Activated CD8-positive, alpha-beta T cell treated with anti-CD3 and anti-CD28 coated beads, Interleukin-2, amount 10 ng/mL, durations not matched to agents 7 days and 5 days (primary cell): ENCODE measurements around the gene TES. TPM values are rescaled to one million over a fixed set of nuclear protein-coding genes. Genes with fewer than 3 reads are reported as not detected.
A peak's percentile ranks its signal among the peaks of the same experiment; 100 is the strongest.

Source experiments
- ATAC-seq: fragments of 150-1000 bp; cut with Tn5 transposase; one replicate; pipeline ENCODE4 v1.10.0; 2021; ENCODE audit warnings: moderate library complexity
- CTCF ChIA-PET: fragments of 350-600 bp; sonication (Branson Sonifier 250); formaldehyde crosslinking; loops from one replicate; lab custom pipeline; 2021; ENCODE audit warnings: antibody characterized with exemption; lab: Charles Lee
- POLR2A ChIA-PET: fragments of 350-600 bp; sonication (Branson Sonifier 250); formaldehyde crosslinking; loops from one replicate; lab custom pipeline; 2021; ENCODE audit warnings: antibody characterized with exemption; lab: Charles Lee
- DNase-seq: peaks from one replicate; pipeline ENCODE4 v3.0.0-alpha.2; 2020
- H3K27ac Mint-ChIP-seq: one replicate; pipeline ENCODE4 v1.8.0; 2021; ENCODE audit warnings: mild to moderate bottlenecking, mixed read lengths
- H3K27me3 Mint-ChIP-seq: one replicate; pipeline ENCODE4 v1.8.0; 2021; ENCODE audit warnings: low read depth, mixed read lengths
- H3K36me3 Mint-ChIP-seq: one replicate; pipeline ENCODE4 v1.8.0; 2021; ENCODE audit warnings: low read depth, mixed read lengths
- H3K4me1 Mint-ChIP-seq: one replicate; pipeline ENCODE4 v1.8.0; 2021; ENCODE audit warnings: low read depth, mixed read lengths
- H3K4me3 Mint-ChIP-seq: one replicate; pipeline ENCODE4 v1.8.0; 2021; ENCODE audit warnings: mild to moderate bottlenecking, mixed read lengths
- H3K9me3 Mint-ChIP-seq: one replicate; pipeline ENCODE4 v1.8.0; 2022; ENCODE audit warnings: mixed read lengths; ENCODE audit not compliant: insufficient read depth
- total RNA-seq, 2 experiments: library from RNA; stranded (reverse); gene quantifications; one replicate each; pipeline ENCODE4 v1.2.3, GENCODE V29; 2021

TES gene
- total RNA-seq, 2 experiments from 2014 or later, result 110 to 112 TPM

DNA sequence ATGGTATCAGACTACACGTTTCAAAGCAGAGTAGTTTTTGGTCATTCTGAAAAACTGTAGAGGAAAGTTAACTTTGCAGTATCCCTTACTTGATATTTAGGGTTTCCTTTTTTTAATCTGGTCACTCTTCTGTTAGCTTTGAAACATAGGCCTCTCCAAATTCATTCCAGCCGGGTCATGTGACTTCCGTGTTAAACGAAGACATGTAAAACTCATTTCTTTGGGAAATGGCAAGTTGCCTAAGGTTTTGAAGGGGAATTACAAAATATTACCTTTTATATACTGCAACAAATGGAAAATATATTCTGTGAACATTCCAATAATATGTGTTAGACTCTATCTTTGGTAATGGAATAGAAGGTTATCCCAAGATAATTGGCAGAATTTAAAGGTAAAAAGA, 9.5 kb downstream of the TES start:
- ATAC-seq, result no peak
- Mint-ChIP-seq H3K4me1 (peaks cover 71% of the 10 kb centered on the region), H3K27ac (no peak overlapping the region), H3K36me3 (peaks cover 25% of the 10 kb centered on the region), H3K4me3 (no peak overlapping the region), H3K27me3 (no peaks in the 10 kb centered on the region), H3K9me3 (no peaks in the 10 kb centered on the region)
- DNase-seq, result no peak
- CTCF ChIA-PET, result interaction anchor here (1.1 to 4.1 kb wide), 5 partner anchors 10 to 78 kb away, joined by 3 to 21 read pairs (median 4); partner anchors contain the start of gene TES
- POLR2A ChIA-PET, result no interaction called here

DNA sequence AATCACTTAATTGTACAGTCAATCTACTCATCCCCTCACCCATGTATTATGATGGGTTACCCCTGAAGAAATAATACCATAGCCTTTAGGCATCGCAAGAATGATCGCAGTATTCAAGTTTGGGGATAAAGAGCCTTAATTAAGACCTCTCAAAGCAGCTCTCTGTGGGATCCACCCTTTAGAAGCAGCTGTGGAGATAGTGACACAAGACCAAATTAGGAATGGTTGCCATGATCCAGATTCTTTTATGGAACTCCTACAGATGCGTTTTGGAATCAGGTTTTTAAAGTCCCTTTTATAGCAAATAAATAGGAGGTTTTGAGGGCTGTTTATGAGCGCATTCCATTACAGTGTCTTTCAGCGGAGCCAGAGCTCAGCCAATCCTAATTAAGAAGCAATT, 12.2 kb downstream of the TES start:
- DNase-seq, result no peak
- ATAC-seq, result no peak
- H3K9me3 Mint-ChIP-seq, result no peaks in the 10 kb centered on the region
- no peak overlapping the region for H3K4me3 Mint-ChIP-seq
- ChIA-PET CTCF (interaction anchor here (1.2 to 4.8 kb wide), 3 partner anchors 10 to 13 kb away, joined by 3 to 29 read pairs (median 3); partner anchors contain the start of gene TES), POLR2A (no interaction called here)
- H3K27me3 Mint-ChIP-seq, result no peaks in the 10 kb centered on the region
- H3K36me3 Mint-ChIP-seq, result peaks cover 22% of the 10 kb centered on the region
- H3K27ac Mint-ChIP-seq, result no peak overlapping the region
- peaks cover 63% of the 10 kb centered on the region for H3K4me1 Mint-ChIP-seq

DNA sequence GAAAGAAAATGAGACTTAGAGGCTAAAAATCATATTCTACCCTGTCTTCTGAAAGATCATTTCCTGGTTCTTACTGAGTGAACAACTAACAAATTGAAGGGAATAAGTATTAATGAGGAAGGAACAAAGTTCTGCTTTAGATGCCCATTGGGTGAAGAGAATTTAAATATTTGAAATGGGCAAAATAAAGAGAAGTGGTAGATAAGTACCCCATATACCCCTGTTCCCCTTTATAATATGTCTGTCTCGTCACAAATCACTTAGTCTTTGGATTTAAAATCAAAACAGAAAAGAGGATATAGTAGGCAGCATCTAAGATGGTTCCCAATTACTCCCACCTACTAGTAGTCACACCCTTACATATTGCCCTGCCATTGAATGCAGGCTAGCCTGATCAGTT, 13.2 kb downstream of the TES start:
- ChIA-PET POLR2A (interaction anchor here (1.6 kb wide), 1 partner anchor 13 kb away, joined by 4 read pairs; no protein-coding TSS in a partner anchor), CTCF (interaction anchor here (1.1 to 4.8 kb wide), 4 partner anchors 9 to 13 kb away, joined by 3 to 29 read pairs (median 3); partner anchors contain the start of gene TES)
- no peak overlapping the region for H3K27ac Mint-ChIP-seq
- H3K36me3 Mint-ChIP-seq, result peaks cover 14% of the 10 kb centered on the region
- no peaks in the 10 kb centered on the region for H3K9me3 Mint-ChIP-seq
- no peaks in the 10 kb centered on the region for H3K27me3 Mint-ChIP-seq
- H3K4me1 Mint-ChIP-seq, result peaks cover 57% of the 10 kb centered on the region
- ATAC-seq, result no peak
- H3K4me3 Mint-ChIP-seq, result peak overlapping the region; percentile 47
- no peak for DNase-seq

DNA sequence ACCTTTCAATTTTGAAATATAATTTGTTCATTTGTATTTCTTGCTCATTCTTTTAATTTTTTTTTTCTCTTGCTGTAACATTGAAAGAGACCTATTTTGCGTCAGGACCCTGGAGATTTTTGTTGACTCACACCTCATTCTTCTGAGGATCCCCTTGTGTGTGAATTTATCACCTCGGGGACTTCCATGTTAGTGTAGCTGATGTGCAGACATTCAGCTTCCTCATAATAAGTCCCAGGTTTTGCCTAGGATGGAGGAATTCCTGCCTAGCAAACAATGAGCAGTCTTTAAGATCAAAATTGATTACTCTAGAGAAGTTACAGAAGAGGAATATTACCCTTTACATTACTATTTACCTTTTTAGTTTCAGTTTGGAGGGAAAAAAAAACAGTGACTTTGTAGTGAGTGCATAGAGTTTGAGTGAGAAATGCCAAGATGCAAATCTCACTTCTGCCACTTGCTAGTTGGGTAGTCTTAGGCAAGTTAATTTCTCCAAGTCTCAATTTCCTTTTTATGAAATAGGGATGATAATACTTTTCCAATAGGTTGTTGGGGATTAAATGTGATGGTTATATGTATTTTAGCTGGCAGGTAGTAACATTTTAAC, 14.3 kb downstream of the TES start:
- Mint-ChIP-seq H3K4me3 (peak overlapping the region; percentile 47), H3K36me3 (peaks cover 16% of the 10 kb centered on the region), H3K27ac (peak overlapping the region; percentile 54), H3K4me1 (peaks cover 55% of the 10 kb centered on the region), H3K9me3 (no peaks in the 10 kb centered on the region), H3K27me3 (no peaks in the 10 kb centered on the region)
- CTCF ChIA-PET, result interaction anchor here (1.6 to 4.8 kb wide), 4 partner anchors 11 to 86 kb away, joined by 3 to 29 read pairs (median 6); partner anchors contain the start of gene TES
- no peak for DNase-seq
- POLR2A ChIA-PET, result interaction anchor here (0.7 to 1.6 kb wide), 2 partner anchors 14 to 302 kb away, joined by 4 read pairs; no protein-coding TSS in a partner anchor
- ATAC-seq, result peak; percentile 32

DNA sequence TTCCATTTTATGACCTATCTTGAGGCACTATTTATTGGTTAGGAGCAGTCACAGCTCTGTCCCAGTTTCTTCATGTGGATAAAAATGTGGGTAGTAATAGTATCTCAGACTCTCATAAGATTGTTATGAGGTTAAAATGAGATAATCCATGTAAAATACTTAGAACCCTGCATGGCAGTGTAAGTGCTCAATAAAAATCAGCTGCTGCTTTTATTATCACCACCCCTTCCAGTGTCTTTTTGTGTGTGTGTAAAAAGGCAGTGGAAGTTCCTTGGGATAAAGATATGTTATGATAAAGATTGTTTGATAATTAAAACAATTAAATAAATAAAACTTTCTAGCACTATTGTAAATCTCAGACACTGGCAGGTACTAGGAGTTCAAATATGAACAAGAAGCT, 15.5 kb downstream of the TES start:
- Mint-ChIP-seq H3K27me3 (no peaks in the 10 kb centered on the region), H3K4me1 (peaks cover 61% of the 10 kb centered on the region), H3K36me3 (peaks cover 15% of the 10 kb centered on the region), H3K9me3 (no peaks in the 10 kb centered on the region), H3K27ac (no peak overlapping the region), H3K4me3 (no peak overlapping the region)
- DNase-seq, result no peak
- no peak for ATAC-seq
- ChIA-PET POLR2A (interaction anchor here (1.4 kb wide), 1 partner anchor 15 kb away, joined by 4 read pairs; the partner anchor contains the start of gene TES), CTCF (interaction anchor here (0.8 to 4.8 kb wide), 9 partner anchors 9 to 87 kb away, joined by 3 to 29 read pairs (median 6); partner anchors contain the start of gene TES)

DNA sequence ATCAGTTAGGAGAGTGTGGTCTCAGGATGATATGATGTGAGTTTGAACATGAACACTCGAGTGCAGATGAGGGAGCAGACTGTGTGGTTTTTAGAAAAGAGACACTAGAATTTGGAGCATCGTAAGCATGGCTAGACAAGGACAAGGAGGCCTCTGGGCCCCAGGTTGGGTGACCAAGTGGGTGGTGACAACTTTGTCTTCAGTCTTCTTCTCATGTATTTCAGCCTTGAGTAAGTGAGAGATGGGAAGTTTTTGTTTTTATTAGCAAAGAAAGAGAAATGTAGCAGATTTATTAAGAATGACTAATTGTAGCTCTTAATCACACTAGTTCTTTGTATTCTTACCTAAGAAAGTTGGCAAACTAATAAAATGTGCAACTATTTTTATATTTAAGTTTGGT, 16.3 kb downstream of the TES start:
- POLR2A ChIA-PET, result no interaction called here

DNA sequence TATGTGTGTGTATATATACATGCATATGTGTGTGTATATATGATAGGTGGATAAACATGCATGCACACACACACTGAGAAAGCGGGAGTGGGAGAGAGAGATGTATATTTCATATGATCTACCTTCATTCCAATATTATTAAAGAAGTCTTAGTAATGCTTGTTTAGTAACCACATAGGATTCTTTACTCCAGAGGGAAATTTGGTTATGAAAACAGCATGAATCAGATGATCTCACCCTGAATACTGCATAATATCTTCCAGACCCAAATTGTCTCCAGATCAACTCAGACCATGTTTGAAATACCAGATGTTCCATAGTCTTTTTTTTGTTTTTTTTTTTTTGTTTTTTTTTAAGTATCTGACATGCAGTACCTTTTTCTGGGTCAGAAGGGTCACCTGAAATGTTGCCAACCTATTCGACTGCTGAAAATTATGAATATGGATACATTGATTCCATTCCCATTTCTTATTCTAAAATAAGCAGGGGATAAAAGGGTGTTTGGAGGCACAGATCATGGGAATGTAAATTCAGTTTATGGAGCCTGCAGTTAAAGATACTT, 17.4 kb downstream of the TES start:
- no peak for ATAC-seq
- no peak overlapping the region for H3K27ac Mint-ChIP-seq
- H3K36me3 Mint-ChIP-seq, result peaks cover 15% of the 10 kb centered on the region
- H3K4me1 Mint-ChIP-seq, result peaks cover 63% of the 10 kb centered on the region
- no peak for DNase-seq
- ChIA-PET CTCF (interaction anchor here (4.3 kb wide), 1 partner anchor 17 kb away, joined by 25 read pairs; the partner anchor contains the start of gene TES), POLR2A (no interaction called here)
- no peaks in the 10 kb centered on the region for H3K9me3 Mint-ChIP-seq
- no peaks in the 10 kb centered on the region for H3K27me3 Mint-ChIP-seq
- H3K4me3 Mint-ChIP-seq, result no peak overlapping the region

More for the DNA sequence above, 16.3 kb downstream of the TES start:
- H3K36me3 Mint-ChIP-seq, result peaks cover 15% of the 10 kb centered on the region
- H3K4me1 Mint-ChIP-seq, result peaks cover 61% of the 10 kb centered on the region
- no peak for ATAC-seq
- H3K4me3 Mint-ChIP-seq, result no peak overlapping the region
- no peak for DNase-seq
- H3K9me3 Mint-ChIP-seq, result no peaks in the 10 kb centered on the region
- H3K27ac Mint-ChIP-seq, result no peak overlapping the region
- CTCF ChIA-PET, result interaction anchor here (1.6 to 4.8 kb wide), 7 partner anchors 9 to 88 kb away, joined by 3 to 29 read pairs (median 6); partner anchors contain the start of gene TES
- H3K27me3 Mint-ChIP-seq, result no peaks in the 10 kb centered on the region

DNA sequence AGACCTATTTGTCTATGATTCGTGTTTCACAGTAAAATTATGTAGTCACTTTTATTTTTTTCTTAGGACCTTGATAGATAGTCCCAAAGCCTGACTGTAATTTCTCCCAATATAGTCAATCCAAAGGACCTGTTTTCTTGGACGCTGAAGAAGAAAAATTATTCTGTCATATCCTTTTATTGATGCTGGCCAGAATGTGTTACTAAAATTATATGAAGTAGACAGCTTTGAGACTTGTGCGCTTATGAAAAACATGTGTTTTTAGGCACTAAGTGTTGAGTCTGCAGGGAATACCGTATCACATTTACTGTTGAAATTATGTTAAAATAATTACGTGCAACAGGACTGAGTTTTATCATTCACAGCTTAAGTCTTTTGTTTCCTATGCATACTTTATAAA, 17.9 kb downstream of the TES start:
- H3K4me1 Mint-ChIP-seq, result peaks cover 64% of the 10 kb centered on the region
- no peaks in the 10 kb centered on the region for H3K27me3 Mint-ChIP-seq
- ChIA-PET CTCF (interaction anchor here (4.3 to 10.0 kb wide), 2 partner anchors 18 to 49 kb away, joined by 25 to 212 read pairs; partner anchors contain the start of gene TES), POLR2A (no interaction called here)
- no peak overlapping the region for H3K4me3 Mint-ChIP-seq
- ATAC-seq (no peak), DNase-seq (no peak)
- no peak overlapping the region for H3K27ac Mint-ChIP-seq
- H3K36me3 Mint-ChIP-seq, result peaks cover 15% of the 10 kb centered on the region
- H3K9me3 Mint-ChIP-seq, result no peaks in the 10 kb centered on the region

DNA sequence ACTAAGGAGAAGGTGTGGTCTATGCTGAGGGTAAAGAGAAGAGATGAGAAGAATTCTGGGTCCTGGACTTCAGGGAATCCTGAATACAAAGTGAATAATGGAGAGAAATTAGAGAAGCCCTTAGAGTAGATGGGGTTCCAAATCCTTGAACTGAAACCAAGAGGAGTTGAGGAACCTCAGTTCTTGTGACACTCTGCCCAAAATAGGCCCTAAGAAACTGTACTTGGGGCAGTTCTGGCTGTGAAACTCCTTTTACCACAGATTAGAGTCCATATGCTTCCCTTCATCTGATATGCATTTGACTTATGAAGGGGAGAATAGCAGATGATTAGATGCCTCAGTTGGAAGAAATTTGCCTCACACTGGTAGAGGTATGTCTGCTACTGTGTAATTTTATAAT, 19.0 kb downstream of the TES start:
- ATAC-seq, result no peak
- no peaks in the 10 kb centered on the region for H3K27me3 Mint-ChIP-seq
- POLR2A ChIA-PET, result no interaction called here
- H3K4me3 Mint-ChIP-seq, result no peak overlapping the region
- CTCF ChIA-PET, result interaction anchor here (2.9 to 10.0 kb wide), 3 partner anchors 19 to 91 kb away, joined by 10 to 212 read pairs (median 25); partner anchors contain the start of gene TES
- no peak overlapping the region for H3K27ac Mint-ChIP-seq
- peaks cover 10% of the 10 kb centered on the region for H3K36me3 Mint-ChIP-seq
- DNase-seq, result no peak
- no peaks in the 10 kb centered on the region for H3K9me3 Mint-ChIP-seq
- H3K4me1 Mint-ChIP-seq, result peaks cover 57% of the 10 kb centered on the region

DNA sequence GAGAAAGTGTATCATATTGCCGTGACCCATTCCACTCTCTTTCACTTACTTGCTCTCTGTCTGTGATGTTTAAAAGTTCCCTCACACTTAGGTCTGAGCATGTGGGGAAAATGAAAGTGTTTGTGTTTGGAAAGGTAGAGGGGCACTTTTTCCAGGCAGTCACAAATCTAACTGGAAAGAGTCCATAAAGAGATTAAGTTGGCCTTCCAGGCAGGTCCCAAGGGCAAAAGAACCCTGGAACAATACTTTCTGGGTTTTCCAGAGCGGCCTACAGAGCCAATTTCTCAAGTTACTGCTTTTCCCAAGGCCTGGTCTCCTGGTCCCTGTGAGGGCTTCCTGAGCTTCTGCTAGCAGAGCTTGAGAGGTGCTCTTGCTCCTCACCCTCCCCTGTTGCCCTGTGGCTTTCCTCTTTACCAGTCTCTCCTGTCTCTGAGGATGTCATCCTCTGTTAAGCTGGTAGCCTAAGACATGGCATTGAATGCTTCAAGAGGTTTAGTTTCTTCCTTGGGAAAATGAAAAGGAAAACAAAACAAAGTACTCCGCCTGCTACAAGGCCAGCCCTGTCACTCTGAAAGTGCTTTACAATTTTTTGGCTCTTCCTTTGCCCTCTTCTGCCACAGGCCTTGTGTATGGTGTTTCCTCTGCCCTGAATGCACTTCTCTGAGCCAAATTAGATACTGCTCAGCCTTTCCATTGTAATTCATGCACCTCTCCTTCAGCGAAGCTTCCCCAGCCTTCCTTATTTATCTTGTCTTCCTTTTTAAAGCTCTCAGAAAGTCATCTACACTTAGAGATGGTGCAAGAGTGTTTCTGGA, 20.1 kb downstream of the TES start:
- no peaks in the 10 kb centered on the region for H3K9me3 Mint-ChIP-seq
- DNase-seq (no peak), ATAC-seq (peak; percentile 44)
- H3K4me3 Mint-ChIP-seq, result no peak overlapping the region
- no peaks in the 10 kb centered on the region for H3K27me3 Mint-ChIP-seq
- peaks cover 10% of the 10 kb centered on the region for H3K36me3 Mint-ChIP-seq
- ChIA-PET POLR2A (interaction anchor here (0.7 kb wide), 1 partner anchor 13 kb away, joined by 3 read pairs; no protein-coding TSS in a partner anchor), CTCF (interaction anchor here (1.4 to 10.0 kb wide), 6 partner anchors 11 to 92 kb away, joined by 3 to 212 read pairs (median 8); partner anchors contain the start of gene TES)
- peak overlapping the region; percentile 17 for H3K27ac Mint-ChIP-seq
- peaks cover 55% of the 10 kb centered on the region for H3K4me1 Mint-ChIP-seq

DNA sequence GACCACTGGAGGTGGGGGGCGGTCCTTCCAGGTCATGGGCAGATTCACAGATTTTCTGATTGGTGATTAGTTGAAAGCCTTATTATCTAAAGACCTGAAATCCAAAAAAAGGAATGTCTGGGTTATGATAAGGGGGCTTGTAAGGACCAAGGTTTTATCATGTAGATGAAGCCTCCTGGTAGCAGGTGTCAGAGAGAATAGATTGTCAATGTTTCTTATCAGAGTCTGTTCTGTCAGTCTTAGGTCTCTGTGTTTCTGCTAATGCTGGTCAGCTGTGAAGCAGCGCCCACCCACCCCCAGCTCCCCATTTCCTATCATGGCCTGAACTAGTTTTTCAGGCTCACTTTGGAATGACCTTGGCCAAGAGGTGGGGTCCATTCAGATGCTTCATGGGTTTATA, 21.2 kb downstream of the TES start:
- ATAC-seq (no peak), DNase-seq (no peak)
- peaks cover 11% of the 10 kb centered on the region for H3K36me3 Mint-ChIP-seq
- CTCF ChIA-PET, result interaction anchor here (1.3 to 10.0 kb wide), 6 partner anchors 14 to 93 kb away, joined by 3 to 212 read pairs (median 8); partner anchors contain the start of gene TES
- H3K27me3 Mint-ChIP-seq, result no peaks in the 10 kb centered on the region
- H3K4me3 Mint-ChIP-seq, result no peak overlapping the region
- no peak overlapping the region for H3K27ac Mint-ChIP-seq
- POLR2A ChIA-PET, result no interaction called here
- peaks cover 55% of the 10 kb centered on the region for H3K4me1 Mint-ChIP-seq
- no peaks in the 10 kb centered on the region for H3K9me3 Mint-ChIP-seq
